HepG2 (cell line): Measurements from ENCODE around the gene CDA. TPM values are rescaled to one million over a fixed set of nuclear protein-coding genes. Genes with fewer than 3 reads are reported as not detected.

ENCODE experiments used
- BORCS8-MEF2B ChIP-seq: sonication (generic); formaldehyde crosslinking; IDR thresholded peaks from 2 replicates; pipeline ENCODE4 v1.8.0; 2022; ENCODE audit warnings: mild to moderate bottlenecking, missing genetic modification reagents
- CREB1 ChIP-seq, 2 experiments: fragments of 450-650 bp in 1 of 2; IDR thresholded peaks; 2 replicates each; pipeline ENCODE4 v1.6.1; 2016 to 2017; ENCODE audit warnings: control low read depth in 1 of 2, mild to moderate bottlenecking in 1 of 2, missing compliant biosample characterization in 1 of 2, missing genetic modification characterization in 1 of 2
- HDAC2 ChIP-seq: sonication (generic); formaldehyde crosslinking; IDR thresholded peaks from 2 replicates; pipeline ENCODE4 v1.4.0; 2020; ENCODE audit warnings: missing genetic modification reagents
- HES4 ChIP-seq: sonication (generic); formaldehyde crosslinking; IDR thresholded peaks from 2 replicates; pipeline ENCODE4 v1.9.0; 2021; ENCODE audit warnings: mild to moderate bottlenecking, missing genetic modification reagents, borderline replicate concordance
- MED1 ChIP-seq: sonication (generic); formaldehyde crosslinking; IDR thresholded peaks from 2 replicates; pipeline ENCODE4 v1.4.0; 2020; ENCODE audit warnings: missing genetic modification reagents
- PPARG ChIP-seq: conservative IDR thresholded peaks from 2 replicates; pipeline ENCODE4 v1.6.1; 2016; ENCODE audit warnings: missing biosample characterization, missing genetic modification reagents
- RBFOX2 ChIP-seq: fragments of 200-400 bp; formaldehyde crosslinking; IDR thresholded peaks from 2 replicates; pipeline ENCODE4 v1.6.1; 2017; ENCODE audit warnings: low read depth, mild to moderate bottlenecking, low read length
- SP5 ChIP-seq: IDR thresholded peaks from 2 replicates; pipeline ENCODE4 v1.6.1; 2016; ENCODE audit warnings: low read depth, borderline replicate concordance
- ZNF230 ChIP-seq: sonication (generic); formaldehyde crosslinking; IDR thresholded peaks from 2 replicates; pipeline ENCODE4 v1.4.0; 2020; ENCODE audit warnings: mild to moderate bottlenecking, missing genetic modification reagents
- ZNF3 ChIP-seq: IDR thresholded peaks from 2 replicates; pipeline ENCODE4 v1.7.0; 2017; ENCODE audit warnings: inconsistent platforms
- polyA plus RNA-seq, 8 experiments: library from polyadenylated mRNA; depleted of rRNA in 3 of 8; stranded (reverse) in 7 of 8; unstranded in 1 of 8; fragments of >200 nt; fragmentation: Illumina TruSeq in 4 of 8; extraction: Trizol in 4 of 8; gene quantifications; 2 replicates each; pipeline versions ENCODE4 v1.2.1 to v1.2.3, GENCODE V29; 2011 to 2016; ENCODE audit warnings: low read depth in 4 of 8, missing spikeins in 1 of 8, mixed read lengths in 1 of 8; ENCODE audit not compliant: insufficient read depth in 1 of 8
- total RNA-seq, 5 experiments: library from RNA; depleted of rRNA; stranded (reverse); fragments of >200 nt; fragmentation: Illumina TruSeq; extraction: Trizol; gene quantifications; 2 replicates each; pipeline ENCODE4 v1.2.3, GENCODE V29; 2016; ENCODE audit warnings: low read depth in 1 of 5
- TF ChIP-seq, protein P1 (sequence below): sonication (generic); formaldehyde crosslinking; conservative IDR thresholded peaks from 2 replicates; pipeline ENCODE4 v1.4.0; 2020; ENCODE audit warnings: missing genetic modification reagents
- TF ChIP-seq, protein P2 (sequence below): sonication (generic); formaldehyde crosslinking; IDR thresholded peaks from 2 replicates; pipeline ENCODE4 v1.5.1; 2020; ENCODE audit warnings: missing genetic modification reagents, mild to moderate bottlenecking, borderline replicate concordance
- TF ChIP-seq, protein P3 (sequence below): sonication (generic); formaldehyde crosslinking; IDR thresholded peaks from 2 replicates; pipeline ENCODE4 v1.4.0; 2020; ENCODE audit warnings: mild to moderate bottlenecking, low read depth, missing genetic modification reagents
- TF ChIP-seq, protein P4 (sequence below): sonication (generic); formaldehyde crosslinking; IDR thresholded peaks from 2 replicates; pipeline ENCODE4 v1.4.0; 2020; ENCODE audit warnings: missing genetic modification reagents
- TF ChIP-seq, protein P5 (sequence below): sonication (generic); formaldehyde crosslinking; IDR thresholded peaks from one replicate; pipeline ENCODE4 v1.5.1; 2020; ENCODE audit warnings: mild to moderate bottlenecking, missing genetic modification reagents; ENCODE audit errors: not compliant biosample characterization

The CDA gene
- total and polyA plus RNA-seq, 2 of the 13 experiments (the other 11 are each of a cell fraction or from before 2014, with no cell fraction given) = 0.66 to 2.1 TPM

DNA sequence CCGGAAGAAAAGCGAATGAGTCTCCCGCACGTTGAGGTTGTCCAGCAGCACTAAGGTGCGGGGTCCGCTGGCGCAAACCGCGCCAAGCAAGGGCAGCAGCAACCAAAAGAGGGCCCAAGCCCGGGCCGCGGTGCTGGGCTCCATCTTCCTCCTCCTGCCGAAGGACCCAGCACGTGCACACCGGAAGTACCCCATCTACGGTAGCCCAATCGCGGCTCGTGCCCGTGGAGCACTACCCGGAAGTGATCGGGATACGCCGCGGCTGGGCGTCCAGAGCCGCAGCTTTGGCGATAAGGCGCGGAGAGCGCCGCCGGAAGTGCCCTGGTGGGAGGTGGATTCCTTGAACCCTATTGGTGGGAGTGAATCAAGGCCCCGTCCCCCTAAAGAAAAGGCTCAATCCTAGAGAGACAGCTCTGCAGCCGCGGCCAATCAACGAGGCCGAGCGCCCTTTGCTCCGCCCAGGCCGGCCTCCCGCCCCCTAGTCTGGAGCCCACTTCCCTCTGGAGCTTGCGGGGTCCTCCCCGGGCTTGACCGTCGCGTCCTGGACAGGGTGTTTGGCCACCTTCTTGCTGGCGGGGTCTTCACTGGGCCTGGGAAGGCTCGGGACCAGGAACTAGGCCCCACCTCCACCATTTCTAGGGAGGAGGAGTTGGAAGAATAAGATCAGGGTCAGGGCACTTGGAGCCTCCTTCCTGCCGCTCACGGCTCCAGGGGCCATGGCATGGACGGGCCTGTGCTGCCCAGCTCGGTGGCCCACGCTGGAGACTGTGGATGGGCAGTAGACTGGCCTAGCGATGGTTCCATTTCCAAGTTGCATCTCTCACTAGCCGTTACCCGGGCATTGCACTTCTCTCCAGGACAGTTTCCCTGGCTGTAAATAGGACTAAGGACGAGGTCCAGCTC, 72.6 kb downstream of the CDA start, which contains the start of gene DDOST (continued):
- TF ChIP-seq, protein P1, sequence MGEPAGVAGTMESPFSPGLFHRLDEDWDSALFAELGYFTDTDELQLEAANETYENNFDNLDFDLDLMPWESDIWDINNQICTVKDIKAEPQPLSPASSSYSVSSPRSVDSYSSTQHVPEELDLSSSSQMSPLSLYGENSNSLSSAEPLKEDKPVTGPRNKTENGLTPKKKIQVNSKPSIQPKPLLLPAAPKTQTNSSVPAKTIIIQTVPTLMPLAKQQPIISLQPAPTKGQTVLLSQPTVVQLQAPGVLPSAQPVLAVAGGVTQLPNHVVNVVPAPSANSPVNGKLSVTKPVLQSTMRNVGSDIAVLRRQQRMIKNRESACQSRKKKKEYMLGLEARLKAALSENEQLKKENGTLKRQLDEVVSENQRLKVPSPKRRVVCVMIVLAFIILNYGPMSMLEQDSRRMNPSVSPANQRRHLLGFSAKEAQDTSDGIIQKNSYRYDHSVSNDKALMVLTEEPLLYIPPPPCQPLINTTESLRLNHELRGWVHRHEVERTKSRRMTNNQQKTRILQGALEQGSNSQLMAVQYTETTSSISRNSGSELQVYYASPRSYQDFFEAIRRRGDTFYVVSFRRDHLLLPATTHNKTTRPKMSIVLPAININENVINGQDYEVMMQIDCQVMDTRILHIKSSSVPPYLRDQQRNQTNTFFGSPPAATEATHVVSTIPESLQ (CRISPR knock-in tag) = no peak
- TF ChIP-seq HDAC2 (CRISPR knock-in tag) (peak; percentile 62; the same call in 1 of the 2 replicates), ZNF3 (CRISPR knock-in tag) (peak; percentile 72; the same call in 1 of the 2 replicates), ZNF230 (CRISPR knock-in tag) (peak; percentile 30; the same call in 1 of the 2 replicates), BORCS8-MEF2B (0 out of 2 replicates have a peak, but pooled peaks have one; percentile 54), PPARG (peak; percentile 44), RBFOX2 (peak; percentile 95), SP5 (CRISPR knock-in tag) (peak; percentile 59; the same call in 1 of the 2 replicates), HES4 (peak; percentile 40; the same call in 1 of the 2 replicates), MED1 (CRISPR knock-in tag) (peak; percentile 34), CREB1 (IDR thresholded peaks at IDR 0.05) (peak; percentile 66), CREB1 (CRISPR knock-in tag; IDR thresholded peaks at IDR 0.05) (peak; percentile 88)
- TF ChIP-seq, protein P2, sequence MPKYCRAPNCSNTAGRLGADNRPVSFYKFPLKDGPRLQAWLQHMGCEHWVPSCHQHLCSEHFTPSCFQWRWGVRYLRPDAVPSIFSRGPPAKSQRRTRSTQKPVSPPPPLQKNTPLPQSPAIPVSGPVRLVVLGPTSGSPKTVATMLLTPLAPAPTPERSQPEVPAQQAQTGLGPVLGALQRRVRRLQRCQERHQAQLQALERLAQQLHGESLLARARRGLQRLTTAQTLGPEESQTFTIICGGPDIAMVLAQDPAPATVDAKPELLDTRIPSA (CRISPR knock-in tag) = 0 out of 2 replicates have a peak, but pooled peaks have one; percentile 28
- TF ChIP-seq, protein P3, sequence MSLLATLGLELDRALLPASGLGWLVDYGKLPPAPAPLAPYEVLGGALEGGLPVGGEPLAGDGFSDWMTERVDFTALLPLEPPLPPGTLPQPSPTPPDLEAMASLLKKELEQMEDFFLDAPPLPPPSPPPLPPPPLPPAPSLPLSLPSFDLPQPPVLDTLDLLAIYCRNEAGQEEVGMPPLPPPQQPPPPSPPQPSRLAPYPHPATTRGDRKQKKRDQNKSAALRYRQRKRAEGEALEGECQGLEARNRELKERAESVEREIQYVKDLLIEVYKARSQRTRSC (CRISPR knock-in tag) = no peak
- TF ChIP-seq, protein P4, sequence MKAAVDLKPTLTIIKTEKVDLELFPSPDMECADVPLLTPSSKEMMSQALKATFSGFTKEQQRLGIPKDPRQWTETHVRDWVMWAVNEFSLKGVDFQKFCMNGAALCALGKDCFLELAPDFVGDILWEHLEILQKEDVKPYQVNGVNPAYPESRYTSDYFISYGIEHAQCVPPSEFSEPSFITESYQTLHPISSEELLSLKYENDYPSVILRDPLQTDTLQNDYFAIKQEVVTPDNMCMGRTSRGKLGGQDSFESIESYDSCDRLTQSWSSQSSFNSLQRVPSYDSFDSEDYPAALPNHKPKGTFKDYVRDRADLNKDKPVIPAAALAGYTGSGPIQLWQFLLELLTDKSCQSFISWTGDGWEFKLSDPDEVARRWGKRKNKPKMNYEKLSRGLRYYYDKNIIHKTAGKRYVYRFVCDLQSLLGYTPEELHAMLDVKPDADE (CRISPR knock-in tag) = no peak
- TF ChIP-seq, protein P5, sequence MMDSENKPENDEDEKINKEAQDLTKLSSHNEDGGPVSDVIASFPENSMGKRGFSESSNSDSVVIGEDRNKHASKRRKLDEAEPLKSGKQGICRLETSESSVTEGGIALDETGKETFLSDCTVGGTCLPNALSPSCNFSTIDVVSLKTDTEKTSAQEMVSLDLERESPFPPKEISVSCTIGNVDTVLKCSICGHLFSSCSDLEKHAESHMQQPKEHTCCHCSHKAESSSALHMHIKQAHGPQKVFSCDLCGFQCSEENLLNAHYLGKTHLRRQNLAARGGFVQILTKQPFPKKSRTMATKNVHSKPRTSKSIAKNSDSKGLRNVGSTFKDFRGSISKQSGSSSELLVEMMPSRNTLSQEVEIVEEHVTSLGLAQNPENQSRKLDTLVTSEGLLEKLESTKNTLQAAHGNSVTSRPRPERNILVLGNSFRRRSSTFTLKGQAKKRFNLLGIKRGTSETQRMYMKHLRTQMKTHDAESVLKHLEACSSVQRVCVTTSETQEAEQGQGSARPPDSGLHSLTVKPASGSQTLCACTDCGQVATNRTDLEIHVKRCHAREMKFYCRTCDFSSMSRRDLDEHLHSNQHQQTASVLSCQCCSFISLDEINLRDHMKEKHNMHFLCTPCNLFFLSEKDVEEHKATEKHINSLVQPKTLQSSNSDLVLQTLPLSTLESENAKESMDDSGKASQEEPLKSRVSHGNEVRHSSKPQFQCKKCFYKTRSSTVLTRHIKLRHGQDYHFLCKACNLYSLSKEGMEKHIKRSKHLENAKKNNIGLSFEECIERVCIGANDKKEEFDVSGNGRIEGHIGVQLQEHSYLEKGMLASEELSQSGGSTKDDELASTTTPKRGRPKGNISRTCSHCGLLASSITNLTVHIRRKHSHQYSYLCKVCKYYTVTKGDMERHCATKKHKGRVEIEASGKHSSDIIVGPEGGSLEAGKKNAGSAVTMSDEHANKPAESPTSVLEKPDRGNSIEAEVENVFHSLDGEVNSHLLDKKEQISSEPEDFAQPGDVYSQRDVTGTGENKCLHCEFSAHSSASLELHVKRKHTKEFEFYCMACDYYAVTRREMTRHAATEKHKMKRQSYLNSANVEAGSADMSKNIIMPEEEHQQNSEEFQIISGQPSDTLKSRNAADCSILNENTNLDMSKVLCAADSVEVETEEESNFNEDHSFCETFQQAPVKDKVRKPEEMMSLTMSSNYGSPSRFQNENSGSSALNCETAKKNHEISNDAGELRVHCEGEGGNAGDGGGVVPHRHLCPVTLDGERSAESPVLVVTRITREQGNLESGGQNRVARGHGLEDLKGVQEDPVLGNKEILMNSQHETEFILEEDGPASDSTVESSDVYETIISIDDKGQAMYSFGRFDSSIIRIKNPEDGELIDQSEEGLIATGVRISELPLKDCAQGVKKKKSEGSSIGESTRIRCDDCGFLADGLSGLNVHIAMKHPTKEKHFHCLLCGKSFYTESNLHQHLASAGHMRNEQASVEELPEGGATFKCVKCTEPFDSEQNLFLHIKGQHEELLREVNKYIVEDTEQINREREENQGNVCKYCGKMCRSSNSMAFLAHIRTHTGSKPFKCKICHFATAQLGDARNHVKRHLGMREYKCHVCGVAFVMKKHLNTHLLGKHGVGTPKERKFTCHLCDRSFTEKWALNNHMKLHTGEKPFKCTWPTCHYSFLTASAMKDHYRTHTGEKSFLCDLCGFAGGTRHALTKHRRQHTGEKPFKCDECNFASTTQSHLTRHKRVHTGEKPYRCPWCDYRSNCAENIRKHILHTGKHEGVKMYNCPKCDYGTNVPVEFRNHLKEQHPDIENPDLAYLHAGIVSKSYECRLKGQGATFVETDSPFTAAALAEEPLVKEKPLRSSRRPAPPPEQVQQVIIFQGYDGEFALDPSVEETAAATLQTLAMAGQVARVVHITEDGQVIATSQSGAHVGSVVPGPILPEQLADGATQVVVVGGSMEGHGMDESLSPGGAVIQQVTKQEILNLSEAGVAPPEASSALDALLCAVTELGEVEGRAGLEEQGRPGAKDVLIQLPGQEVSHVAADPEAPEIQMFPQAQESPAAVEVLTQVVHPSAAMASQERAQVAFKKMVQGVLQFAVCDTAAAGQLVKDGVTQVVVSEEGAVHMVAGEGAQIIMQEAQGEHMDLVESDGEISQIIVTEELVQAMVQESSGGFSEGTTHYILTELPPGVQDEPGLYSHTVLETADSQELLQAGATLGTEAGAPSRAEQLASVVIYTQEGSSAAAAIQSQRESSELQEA = peak; percentile 5
